Activated naive CD8-positive, alpha-beta T cell treated with anti-CD3 and anti-CD28 coated beads, Interleukin-2, amount 10 ng/mL, durations not matched to agents 7 days and 5 days (primary cell): ENCODE measurements around the gene AMBRA1. TPM values are rescaled to one million over a fixed set of nuclear protein-coding genes. Genes with fewer than 3 reads are reported as not detected.
A peak's percentile ranks its signal among the peaks of the same experiment; 100 is the strongest.

ENCODE experiments used
- ATAC-seq: fragments of 150-1000 bp; cut with Tn5 transposase; one replicate; pipeline ENCODE4 v1.10.0; 2021; ENCODE audit warnings: low read depth, moderate library complexity
- POLR2A ChIA-PET: fragments of 350-600 bp; sonication (Branson Sonifier 250); formaldehyde crosslinking; loops from one replicate; lab custom pipeline; 2021; ENCODE audit warnings: antibody characterized with exemption; lab: Charles Lee
- DNase-seq: peaks from one replicate; pipeline ENCODE4 v3.0.0; 2021
- H3K27ac Mint-ChIP-seq: one replicate; pipeline ENCODE4 v1.8.0; 2022; ENCODE audit warnings: mild to moderate bottlenecking, mixed read lengths
- H3K27me3 Mint-ChIP-seq: one replicate; pipeline ENCODE4 v1.8.0; 2022; ENCODE audit warnings: mild to moderate bottlenecking, moderate library complexity, mixed read lengths
- H3K36me3 Mint-ChIP-seq: one replicate; pipeline ENCODE4 v1.8.0; 2021; ENCODE audit warnings: mild to moderate bottlenecking, mixed read lengths
- H3K4me1 Mint-ChIP-seq: one replicate; pipeline ENCODE4 v1.8.0; 2021; ENCODE audit warnings: mixed read lengths
- H3K4me3 Mint-ChIP-seq: one replicate; pipeline ENCODE4 v1.8.0; 2022; ENCODE audit warnings: mild to moderate bottlenecking, moderate library complexity, mixed read lengths
- H3K9me3 Mint-ChIP-seq: one replicate; pipeline ENCODE4 v1.8.0; 2021; ENCODE audit warnings: mixed read lengths
- total RNA-seq, 2 experiments: library from RNA; stranded (reverse); gene quantifications; one replicate each; pipeline ENCODE4 v1.2.3, GENCODE V29; 2021

AMBRA1 gene
- total RNA-seq, 2 experiments from 2014 or later = 39.1 to 40.5 TPM

DNA sequence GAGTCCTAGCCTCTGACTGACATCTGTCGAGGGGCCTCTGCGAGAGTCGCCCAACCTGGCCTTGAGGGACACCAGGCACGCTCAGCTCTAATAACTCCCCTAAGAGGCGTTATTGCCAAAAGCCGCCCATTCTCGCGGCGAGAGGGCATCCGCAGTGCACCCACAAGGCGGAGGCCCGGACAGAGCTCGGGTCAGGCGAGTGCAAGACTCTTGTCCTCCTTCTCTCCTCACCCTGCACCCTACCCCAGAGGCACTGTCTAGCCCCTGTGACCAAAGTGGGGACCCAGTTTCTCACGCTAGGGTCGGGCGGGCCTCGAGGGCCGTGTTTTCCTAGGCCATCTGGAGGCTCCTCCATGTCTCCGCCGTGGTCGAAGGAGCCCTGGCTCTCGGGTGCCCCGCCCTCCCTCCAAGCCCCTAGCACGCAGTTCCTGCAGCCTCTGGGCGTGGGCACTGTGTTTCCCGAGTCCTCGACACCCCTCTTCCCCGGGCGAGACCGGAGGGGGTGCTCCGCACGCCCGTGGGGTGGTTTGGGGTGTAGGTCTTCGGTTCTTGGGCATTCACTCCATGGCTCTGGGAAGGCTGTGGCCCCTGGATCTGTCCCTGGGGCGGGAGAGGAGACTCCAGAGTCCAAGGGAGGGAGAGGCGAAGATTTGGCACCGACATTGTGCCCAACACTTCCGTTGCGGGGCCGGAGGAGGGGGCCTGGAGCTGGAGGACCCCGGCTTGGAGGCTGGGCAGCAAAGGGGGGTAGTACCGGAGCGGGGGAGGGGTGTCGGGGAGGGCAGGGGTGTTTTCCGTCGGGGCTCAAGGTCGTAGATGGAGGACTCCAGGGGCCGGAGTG is 203.3 kb downstream of the AMBRA1 start:
- Mint-ChIP-seq H3K9me3 (no peaks in the 10 kb centered on the region), H3K4me1 (peaks cover 21% of the 10 kb centered on the region)
- POLR2A ChIA-PET = no interaction called here

DNA sequence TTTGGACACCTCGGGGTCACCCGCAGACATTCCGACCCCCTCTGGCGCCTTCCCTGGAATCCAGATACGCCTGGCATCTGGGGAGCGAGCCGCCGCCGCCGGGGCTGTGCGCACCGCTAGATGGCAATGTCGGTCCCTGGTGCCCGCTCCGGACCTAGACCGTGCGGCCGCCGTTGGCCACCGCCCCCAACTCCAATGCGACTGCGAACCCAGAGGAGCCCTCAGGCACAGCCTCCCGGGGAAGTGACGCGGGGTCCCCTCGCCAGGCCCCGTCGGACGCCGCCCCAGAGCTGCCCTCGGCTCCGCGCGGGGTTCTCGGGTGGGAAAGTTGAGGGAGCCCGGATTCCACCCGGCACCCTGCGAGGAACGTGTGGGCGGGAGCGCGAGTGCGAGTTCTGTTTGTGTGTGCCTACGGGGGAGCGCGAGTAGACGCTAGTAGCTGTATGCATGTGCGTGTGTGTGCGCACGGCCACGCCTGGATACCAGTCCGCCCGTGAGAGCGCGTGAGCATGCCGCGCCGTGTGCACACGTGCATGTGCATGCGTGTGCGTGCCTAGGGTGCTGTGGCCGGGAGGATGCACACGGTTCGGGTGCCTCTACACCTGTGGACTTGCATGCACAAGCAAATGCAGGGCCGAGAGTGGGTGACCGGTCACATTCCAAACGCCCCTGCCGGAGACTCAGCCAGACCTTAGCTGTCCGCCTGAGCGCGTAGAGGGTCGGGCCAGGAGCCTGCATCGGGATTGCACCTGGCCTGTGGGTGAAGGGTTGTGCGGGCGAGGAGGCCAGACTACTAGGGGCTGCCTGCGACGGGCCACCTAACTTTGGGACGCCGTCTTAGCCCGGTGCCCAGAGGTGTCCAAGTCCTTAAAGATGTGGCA is 204.1 kb downstream of the AMBRA1 start:
- peak; percentile 74 for DNase-seq
- peak; percentile 26 for ATAC-seq
- peaks cover 2% of the 10 kb centered on the region for H3K36me3 Mint-ChIP-seq
- H3K9me3 Mint-ChIP-seq = no peaks in the 10 kb centered on the region
- peaks cover 58% of the 10 kb centered on the region for H3K27me3 Mint-ChIP-seq
- peak overlapping the region; percentile 32 for H3K4me3 Mint-ChIP-seq
- POLR2A ChIA-PET = interaction anchor here (0.5 kb wide), 1 partner anchor 1160 kb away, joined by 3 read pairs; no protein-coding TSS in a partner anchor
- peaks cover 21% of the 10 kb centered on the region for H3K4me1 Mint-ChIP-seq
- no peak overlapping the region for H3K27ac Mint-ChIP-seq

More for the DNA sequence above, 203.3 kb downstream of the AMBRA1 start:
- DNase-seq (no peak), ATAC-seq (no peak)
- H3K27ac Mint-ChIP-seq = no peak overlapping the region
- H3K27me3 Mint-ChIP-seq = peaks cover 58% of the 10 kb centered on the region
- peak overlapping the region; percentile 25 for H3K4me3 Mint-ChIP-seq
- H3K36me3 Mint-ChIP-seq = peaks cover 2% of the 10 kb centered on the region

DNA sequence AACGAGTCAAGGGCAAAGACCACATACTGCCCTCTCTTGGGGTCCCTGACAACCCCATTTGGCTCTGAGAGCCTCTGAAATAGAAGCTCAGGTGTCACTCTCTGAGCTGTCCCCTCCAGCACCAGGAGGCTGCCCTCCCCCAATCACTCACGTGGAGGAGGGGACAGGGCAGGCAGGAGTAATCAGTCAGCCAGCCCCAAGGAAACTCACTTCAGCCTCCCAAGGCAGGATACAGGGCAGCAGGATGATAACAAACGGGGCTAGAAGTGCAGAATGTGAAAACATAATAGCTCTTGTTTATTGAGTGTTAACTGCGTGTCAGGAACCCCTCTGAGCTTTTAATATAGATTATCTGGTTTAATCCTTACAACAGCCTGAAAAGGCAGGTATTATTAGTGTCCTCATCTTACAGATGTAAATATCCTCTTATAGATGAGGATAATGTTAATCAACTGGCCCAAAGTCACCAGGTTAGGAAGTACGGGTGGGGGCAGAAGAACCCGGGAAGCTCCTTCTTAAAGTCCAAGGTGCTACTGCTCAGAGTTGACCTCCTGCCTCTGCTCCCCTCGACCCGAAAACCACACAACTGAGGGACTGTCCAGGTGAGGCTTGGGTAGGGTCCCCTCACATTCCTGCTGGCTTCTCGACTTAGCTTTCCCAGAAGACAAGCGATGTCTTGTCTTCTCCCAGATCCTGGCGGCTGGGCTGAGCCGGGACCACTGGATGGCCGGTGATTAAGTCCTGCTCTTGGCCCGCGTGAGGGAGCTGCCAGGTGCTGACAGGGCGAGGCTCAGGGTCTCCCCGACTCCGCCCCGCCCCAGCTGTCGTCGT is 205.0 kb downstream of the AMBRA1 start:
- POLR2A ChIA-PET = interaction anchor here (0.5 kb wide), 1 partner anchor 1161 kb away, joined by 3 read pairs; no protein-coding TSS in a partner anchor
- Mint-ChIP-seq H3K27ac (no peak overlapping the region), H3K27me3 (peaks cover 56% of the 10 kb centered on the region), H3K4me1 (peaks cover 21% of the 10 kb centered on the region), H3K4me3 (no peak overlapping the region), H3K36me3 (peaks cover 2% of the 10 kb centered on the region), H3K9me3 (no peaks in the 10 kb centered on the region)
- ATAC-seq = no peak
- DNase-seq = no peak

DNA sequence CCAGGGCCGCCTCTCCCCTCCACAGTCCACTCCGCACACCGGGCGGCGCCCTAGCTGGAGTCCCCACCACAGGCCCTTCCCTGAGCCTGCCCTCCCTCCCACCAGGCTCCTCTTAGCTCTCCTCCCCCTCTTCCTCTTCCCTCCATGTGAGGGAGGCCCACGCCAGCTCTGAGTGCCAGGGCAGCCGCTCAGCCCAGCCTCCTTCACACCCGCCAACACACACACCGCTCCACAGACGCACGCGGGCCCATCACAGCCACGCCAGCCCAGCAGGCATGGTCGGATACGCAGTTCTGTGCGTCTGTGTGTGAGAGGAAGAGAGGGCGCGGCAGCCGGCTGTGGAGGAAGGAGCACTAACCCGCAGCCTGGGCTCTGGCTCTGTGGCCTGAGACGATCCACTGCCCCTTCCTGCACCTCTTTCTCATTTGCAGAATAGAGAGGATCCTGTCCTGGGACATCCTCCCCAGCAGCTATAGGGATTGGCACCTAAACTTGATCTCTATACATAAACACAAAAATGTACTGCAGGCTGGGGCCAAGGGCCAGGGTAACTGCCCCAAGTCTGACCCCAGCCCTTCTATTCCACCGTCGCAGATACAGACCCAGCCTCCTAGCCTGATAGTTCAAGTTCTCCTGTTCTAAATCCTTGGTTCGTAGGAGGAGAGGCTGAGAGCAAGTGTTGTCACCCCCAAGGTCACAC is 205.8 kb downstream of the AMBRA1 start:
- Mint-ChIP-seq H3K9me3 (no peaks in the 10 kb centered on the region), H3K27me3 (peaks cover 52% of the 10 kb centered on the region), H3K27ac (no peak overlapping the region), H3K4me1 (peaks cover 19% of the 10 kb centered on the region), H3K4me3 (peak overlapping the region; percentile 61), H3K36me3 (peaks cover 2% of the 10 kb centered on the region)
- DNase-seq = no peak
- peak; percentile 34 for ATAC-seq
- POLR2A ChIA-PET = interaction anchor here (0.9 kb wide), 1 partner anchor 110 kb away, joined by 3 read pairs; no protein-coding TSS in a partner anchor

DNA sequence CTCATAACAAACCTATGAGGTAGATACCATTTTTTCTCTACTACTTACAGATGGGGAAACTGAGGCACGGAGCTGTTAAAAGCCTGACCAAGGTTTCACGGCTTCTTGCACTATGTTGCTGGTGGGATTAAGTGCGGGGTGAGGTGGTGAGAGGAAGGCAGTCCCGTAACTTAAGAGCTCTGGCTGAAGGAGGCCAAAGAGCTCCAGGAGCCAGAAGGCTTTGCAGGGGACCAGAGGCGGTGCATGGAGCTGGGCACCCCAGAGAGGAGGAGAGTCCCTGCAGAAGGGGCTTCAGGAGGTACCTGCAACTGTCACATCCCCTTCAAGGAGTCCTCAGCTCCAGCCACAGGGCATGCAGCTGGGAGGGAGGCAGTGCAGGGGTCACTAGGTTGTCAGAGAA is 206.4 kb downstream of the AMBRA1 start:
- no peaks in the 10 kb centered on the region for H3K9me3 Mint-ChIP-seq
- DNase-seq = no peak
- H3K27me3 Mint-ChIP-seq = peaks cover 46% of the 10 kb centered on the region
- no peak overlapping the region for H3K27ac Mint-ChIP-seq
- H3K4me1 Mint-ChIP-seq = peaks cover 14% of the 10 kb centered on the region
- ATAC-seq = no peak
- H3K36me3 Mint-ChIP-seq = no peaks in the 10 kb centered on the region
- H3K4me3 Mint-ChIP-seq = no peak overlapping the region
- POLR2A ChIA-PET = interaction anchor here (0.9 kb wide), 1 partner anchor 109 kb away, joined by 3 read pairs; no protein-coding TSS in a partner anchor

DNA sequence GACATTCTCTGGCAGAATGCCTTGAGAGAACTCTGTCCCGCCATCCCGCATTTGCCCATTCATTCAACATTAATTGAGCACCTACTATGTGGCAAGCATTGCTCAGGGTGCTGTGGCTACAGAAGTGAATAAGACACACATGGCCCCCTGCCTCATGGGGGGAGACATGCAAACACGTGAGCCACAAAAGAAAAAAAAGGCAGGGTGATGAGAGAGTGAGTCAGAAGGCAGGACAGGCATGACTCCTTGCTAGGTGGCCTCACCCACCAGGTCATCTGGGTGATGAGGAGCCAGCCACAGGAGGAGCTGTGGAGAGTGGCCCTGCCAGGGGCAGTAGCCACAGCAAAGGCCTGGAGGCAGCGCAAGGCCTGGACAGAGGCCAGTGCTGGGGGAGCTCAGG is 207.1 kb downstream of the AMBRA1 start:
- H3K4me1 Mint-ChIP-seq = peaks cover 16% of the 10 kb centered on the region
- no peak for DNase-seq
- H3K36me3 Mint-ChIP-seq = no peaks in the 10 kb centered on the region
- H3K27ac Mint-ChIP-seq = no peak overlapping the region
- POLR2A ChIA-PET = no interaction called here
- H3K9me3 Mint-ChIP-seq = no peaks in the 10 kb centered on the region
- no peak for ATAC-seq
- H3K27me3 Mint-ChIP-seq = peaks cover 52% of the 10 kb centered on the region
- H3K4me3 Mint-ChIP-seq = no peak overlapping the region

DNA sequence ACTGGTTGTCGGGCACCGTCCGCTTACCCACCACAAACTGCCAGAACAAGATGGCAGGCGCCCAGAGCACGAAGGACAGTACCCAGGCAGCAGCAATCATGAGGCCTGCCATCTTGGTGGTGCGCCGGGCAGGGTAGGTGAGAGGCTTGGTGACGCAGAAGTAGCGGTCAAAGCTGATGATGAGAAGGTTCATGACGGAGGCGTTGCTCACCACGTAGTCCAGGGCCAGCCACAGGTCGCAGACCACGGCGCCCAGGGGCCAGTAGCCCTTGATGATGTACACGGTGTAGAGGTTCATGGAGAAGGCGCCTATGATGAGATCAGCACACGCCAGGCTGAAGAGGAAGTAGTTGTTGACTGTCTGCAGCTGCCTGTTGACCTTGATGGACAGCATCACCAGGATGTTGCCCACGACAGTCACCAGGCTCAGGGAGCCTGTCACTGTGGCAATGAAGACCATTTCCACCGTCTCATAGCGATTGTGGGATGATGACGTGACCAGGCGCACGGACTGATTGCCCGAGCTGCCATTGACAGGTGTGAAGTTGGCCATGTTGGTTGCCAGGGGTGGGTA is 207.7 kb downstream of the AMBRA1 start:
- DNase-seq (no peak), ATAC-seq (no peak)
- Mint-ChIP-seq H3K36me3 (no peaks in the 10 kb centered on the region), H3K4me3 (no peak overlapping the region), H3K9me3 (no peaks in the 10 kb centered on the region), H3K27ac (no peak overlapping the region), H3K27me3 (peaks cover 53% of the 10 kb centered on the region), H3K4me1 (peaks cover 16% of the 10 kb centered on the region)
- POLR2A ChIA-PET = no interaction called here

DNA sequence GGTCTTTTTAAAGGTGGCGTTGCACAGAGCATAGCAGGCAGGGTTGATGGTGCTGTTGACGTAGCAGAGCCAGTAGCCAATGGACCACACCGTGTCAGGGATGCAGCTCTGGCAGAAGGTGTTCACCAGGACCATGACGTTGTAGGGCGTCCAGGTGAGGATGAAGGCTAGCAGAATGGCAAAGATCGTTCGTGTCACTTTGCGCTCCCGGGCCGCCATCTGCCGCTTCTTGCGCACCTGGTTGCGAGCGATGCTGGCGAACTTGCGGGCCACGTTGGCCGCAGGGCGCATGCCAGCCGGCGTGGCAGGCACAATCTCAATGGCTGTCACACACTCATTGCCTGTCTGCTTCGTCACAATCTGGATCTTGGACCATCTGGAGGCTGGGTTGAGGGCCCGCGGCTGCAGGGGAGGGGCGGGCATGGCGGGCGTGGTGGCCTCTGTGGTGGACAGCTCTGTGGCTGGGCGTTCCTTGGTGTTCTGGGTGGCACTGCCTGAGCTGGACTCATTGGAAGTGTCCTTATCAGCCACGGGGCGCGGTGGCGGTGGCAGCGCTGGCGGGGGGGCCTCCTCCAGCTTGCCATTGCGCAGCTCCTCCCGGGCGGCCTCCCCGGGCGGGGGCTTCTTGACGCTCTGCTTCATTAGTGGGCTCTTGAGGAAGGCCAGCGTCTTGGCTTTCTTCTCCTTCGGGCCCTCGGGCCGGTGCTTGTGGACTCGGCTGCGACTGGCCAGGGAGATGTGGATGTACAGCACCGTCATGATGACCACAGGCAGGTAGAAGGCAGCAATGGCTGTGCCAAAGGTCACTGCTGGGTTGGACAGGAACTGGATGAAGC is 208.4 kb downstream of the AMBRA1 start:
- H3K9me3 Mint-ChIP-seq = no peaks in the 10 kb centered on the region
- H3K27me3 Mint-ChIP-seq = peaks cover 46% of the 10 kb centered on the region
- H3K36me3 Mint-ChIP-seq = no peaks in the 10 kb centered on the region
- peaks cover 17% of the 10 kb centered on the region for H3K4me1 Mint-ChIP-seq
- POLR2A ChIA-PET = no interaction called here
- DNase-seq (no peak), ATAC-seq (no peak)
- H3K27ac Mint-ChIP-seq = no peak overlapping the region
- H3K4me3 Mint-ChIP-seq = no peak overlapping the region

DNA sequence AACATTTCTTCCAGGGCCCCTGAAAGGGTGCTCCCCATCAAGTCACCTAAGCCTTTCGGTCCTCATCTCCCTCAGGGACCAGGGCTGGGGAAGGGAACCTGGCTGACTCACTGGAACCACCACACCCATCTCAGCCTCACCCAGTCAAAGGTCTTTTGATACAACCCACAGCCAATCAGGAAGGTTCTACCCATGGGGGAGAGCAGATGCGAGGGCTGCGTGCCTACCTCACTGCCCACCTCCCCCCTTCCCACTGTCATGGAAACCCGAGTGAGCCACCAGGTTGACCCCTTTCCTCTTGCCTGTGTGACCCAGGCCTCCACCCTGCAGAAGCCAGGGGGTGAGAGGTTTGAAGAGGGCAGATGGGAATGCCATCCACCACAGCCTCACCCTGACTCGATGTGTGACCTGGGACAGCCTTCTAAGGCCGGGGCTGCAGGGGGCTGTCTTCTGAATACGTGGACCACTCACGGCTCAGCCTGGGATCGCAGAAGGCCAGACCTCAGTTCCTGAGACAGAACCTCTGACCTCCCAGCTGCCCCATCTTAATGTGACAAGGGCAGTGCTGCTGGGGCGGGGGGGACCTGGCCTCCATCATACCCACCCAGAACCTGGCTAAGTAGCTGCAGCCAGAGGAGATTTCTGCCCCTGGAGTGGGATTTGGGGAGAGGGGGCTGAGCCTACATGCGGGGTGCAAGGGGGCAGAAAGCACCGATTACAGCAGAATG is 209.7 kb downstream of the AMBRA1 start:
- H3K36me3 Mint-ChIP-seq = no peaks in the 10 kb centered on the region
- no peaks in the 10 kb centered on the region for H3K9me3 Mint-ChIP-seq
- H3K4me1 Mint-ChIP-seq = peaks cover 15% of the 10 kb centered on the region
- peaks cover 34% of the 10 kb centered on the region for H3K27me3 Mint-ChIP-seq
- DNase-seq (no peak), ATAC-seq (no peak)
- POLR2A ChIA-PET = no interaction called here
- H3K27ac Mint-ChIP-seq = no peak overlapping the region
- no peak overlapping the region for H3K4me3 Mint-ChIP-seq

DNA sequence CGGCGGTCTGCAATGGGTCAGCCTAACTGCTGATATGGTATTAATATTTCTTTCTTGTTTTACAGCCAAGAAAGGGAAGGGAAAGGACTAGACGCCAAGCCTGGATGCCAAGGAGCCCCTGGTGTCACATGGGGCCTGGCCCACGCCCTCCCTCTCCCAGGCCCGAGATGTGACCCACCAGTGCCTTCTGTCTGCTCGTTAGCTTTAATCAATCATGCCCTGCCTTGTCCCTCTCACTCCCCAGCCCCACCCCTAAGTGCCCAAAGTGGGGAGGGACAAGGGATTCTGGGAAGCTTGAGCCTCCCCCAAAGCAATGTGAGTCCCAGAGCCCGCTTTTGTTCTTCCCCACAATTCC is 210.4 kb downstream of the AMBRA1 start:
- peaks cover 27% of the 10 kb centered on the region for H3K27me3 Mint-ChIP-seq
- no peak overlapping the region for H3K27ac Mint-ChIP-seq
- ATAC-seq = no peak
- no peak for DNase-seq
- H3K36me3 Mint-ChIP-seq = no peaks in the 10 kb centered on the region
- H3K9me3 Mint-ChIP-seq = no peaks in the 10 kb centered on the region
- POLR2A ChIA-PET = no interaction called here
- H3K4me1 Mint-ChIP-seq = peaks cover 14% of the 10 kb centered on the region
- no peak overlapping the region for H3K4me3 Mint-ChIP-seq
